PFSK-1 (cell line): Measurements from ENCODE around the gene SMARCC1.

Experiments used
- FOXP2 ChIP-seq: optimal IDR thresholded peaks from 2 replicates; pipeline ENCODE3; 2011; ENCODE audit warnings: borderline replicate concordance, control low read depth, inconsistent platforms; ENCODE audit not compliant: insufficient read depth; ENCODE audit errors: extremely low read length, extremely low read depth
- POLR2AphosphoS5 ChIP-seq: IDR thresholded peaks from 2 replicates; pipeline ENCODE4 v1.6.1; 2012; ENCODE audit warnings: low read depth, mild to moderate bottlenecking, control low read depth, low read length, moderate library complexity
- SIN3A ChIP-seq: IDR thresholded peaks from 2 replicates; pipeline ENCODE4 v1.6.1; 2012; ENCODE audit warnings: mild to moderate bottlenecking, low read length, moderate library complexity, borderline replicate concordance; ENCODE audit not compliant: insufficient read depth
- TAF1 ChIP-seq: IDR thresholded peaks from 2 replicates; pipeline ENCODE4 v1.6.1; 2012; ENCODE audit warnings: low read length, control low read depth, borderline replicate concordance; ENCODE audit not compliant: insufficient read depth
- TF ChIP-seq, protein P1 (sequence below), 2 experiments: IDR thresholded peaks; 2 replicates each; pipeline versions ENCODE4 v1.6.1 to v1.8.0; 2011 to 2012; ENCODE audit warnings: low read depth in 2 of 2, low read length in 2 of 2, control low read depth in 1 of 2, inconsistent platforms in 1 of 2, mild to moderate bottlenecking in 1 of 2, moderate library complexity in 1 of 2; ENCODE audit not compliant: insufficient read depth in 1 of 2

SMARCC1 gene

GRCh38 chr3:47622671-47623461 lies 158.8 kb downstream of the SMARCC1 start:
- TF ChIP-seq POLR2AphosphoS5 (no peak), FOXP2 (no peak), TAF1 (no peak), SIN3A (no peak)
- TF ChIP-seq, protein P1, sequence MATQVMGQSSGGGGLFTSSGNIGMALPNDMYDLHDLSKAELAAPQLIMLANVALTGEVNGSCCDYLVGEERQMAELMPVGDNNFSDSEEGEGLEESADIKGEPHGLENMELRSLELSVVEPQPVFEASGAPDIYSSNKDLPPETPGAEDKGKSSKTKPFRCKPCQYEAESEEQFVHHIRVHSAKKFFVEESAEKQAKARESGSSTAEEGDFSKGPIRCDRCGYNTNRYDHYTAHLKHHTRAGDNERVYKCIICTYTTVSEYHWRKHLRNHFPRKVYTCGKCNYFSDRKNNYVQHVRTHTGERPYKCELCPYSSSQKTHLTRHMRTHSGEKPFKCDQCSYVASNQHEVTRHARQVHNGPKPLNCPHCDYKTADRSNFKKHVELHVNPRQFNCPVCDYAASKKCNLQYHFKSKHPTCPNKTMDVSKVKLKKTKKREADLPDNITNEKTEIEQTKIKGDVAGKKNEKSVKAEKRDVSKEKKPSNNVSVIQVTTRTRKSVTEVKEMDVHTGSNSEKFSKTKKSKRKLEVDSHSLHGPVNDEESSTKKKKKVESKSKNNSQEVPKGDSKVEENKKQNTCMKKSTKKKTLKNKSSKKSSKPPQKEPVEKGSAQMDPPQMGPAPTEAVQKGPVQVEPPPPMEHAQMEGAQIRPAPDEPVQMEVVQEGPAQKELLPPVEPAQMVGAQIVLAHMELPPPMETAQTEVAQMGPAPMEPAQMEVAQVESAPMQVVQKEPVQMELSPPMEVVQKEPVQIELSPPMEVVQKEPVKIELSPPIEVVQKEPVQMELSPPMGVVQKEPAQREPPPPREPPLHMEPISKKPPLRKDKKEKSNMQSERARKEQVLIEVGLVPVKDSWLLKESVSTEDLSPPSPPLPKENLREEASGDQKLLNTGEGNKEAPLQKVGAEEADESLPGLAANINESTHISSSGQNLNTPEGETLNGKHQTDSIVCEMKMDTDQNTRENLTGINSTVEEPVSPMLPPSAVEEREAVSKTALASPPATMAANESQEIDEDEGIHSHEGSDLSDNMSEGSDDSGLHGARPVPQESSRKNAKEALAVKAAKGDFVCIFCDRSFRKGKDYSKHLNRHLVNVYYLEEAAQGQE (IDR thresholded peaks at IDR 0.05; ENCODE audit: insufficient read depth in 1 of 2, low read depth in 2 of 2, low read length in 2 of 2) = no peak

DNA sequence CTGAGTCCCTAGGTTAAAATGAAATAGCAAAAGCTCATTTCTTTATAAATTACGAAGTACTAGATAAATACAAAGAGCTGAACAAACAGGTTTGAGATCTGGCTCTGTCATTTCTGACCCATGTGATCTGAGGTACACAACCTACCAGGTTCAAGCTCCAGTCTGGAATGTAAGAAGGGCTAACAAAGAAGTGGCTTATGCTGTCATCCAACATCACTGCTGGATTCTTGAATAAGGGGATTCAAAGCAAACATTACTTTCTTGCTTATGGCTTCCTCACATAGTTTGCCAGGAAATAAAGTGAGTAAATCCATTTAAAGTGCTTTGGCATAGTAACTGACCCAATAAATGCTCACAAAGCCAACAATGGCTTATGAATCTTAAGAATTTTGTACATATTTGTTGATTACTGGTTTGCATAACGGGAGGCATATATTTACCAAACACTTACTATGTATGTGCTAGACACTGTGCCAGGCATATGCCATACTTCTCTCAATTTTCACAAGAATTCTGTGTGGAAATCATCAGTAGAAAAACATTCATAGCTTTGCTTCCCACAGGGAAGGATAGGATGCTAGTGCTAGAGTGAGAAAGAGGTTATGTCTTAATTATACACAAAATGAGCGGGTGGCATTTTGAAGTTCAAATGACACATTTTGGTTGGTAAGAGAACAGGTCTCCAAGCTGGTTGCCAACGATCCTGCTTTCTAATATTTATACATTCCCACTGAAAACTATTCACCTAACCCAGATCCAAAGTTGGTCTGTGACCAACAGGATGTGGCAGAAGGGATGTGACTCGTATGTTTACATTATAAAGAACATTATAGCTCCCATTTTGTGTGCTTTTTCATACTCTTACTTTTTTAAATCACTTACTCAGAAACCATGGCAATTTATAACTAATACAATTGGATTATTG lies 164.3 kb downstream of the SMARCC1 start:
- TF ChIP-seq POLR2AphosphoS5 (no peak), FOXP2 (no peak), SIN3A (no peak), TAF1 (no peak)
- TF ChIP-seq, protein P1 (IDR thresholded peaks at IDR 0.05; ENCODE audit: insufficient read depth in 1 of 2, low read depth in 2 of 2, low read length in 2 of 2) = no peak

DNA sequence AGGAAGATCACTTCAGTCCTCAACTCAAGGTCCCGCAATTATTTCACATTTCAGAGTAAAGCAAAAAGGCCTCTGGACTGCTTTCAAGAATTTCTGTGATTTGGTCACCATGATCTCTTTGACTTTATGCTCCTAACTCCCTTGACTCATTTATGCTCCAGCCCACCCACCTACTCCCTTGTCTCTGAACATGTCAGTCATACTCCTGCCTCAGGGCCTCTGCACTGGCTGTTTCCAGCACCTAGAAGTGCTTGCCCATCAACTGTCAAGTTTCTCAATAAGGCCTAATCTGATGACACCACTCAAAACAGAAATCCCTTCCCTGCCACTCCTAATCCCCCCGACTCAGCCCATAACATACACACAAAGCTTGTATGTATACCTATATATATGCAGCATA lies 166.9 kb downstream of the SMARCC1 start:
- TF ChIP-seq SIN3A = no peak
- no peak for TF ChIP-seq TAF1
- TF ChIP-seq POLR2AphosphoS5 = no peak
- no peak for TF ChIP-seq FOXP2
- TF ChIP-seq, protein P1 (IDR thresholded peaks at IDR 0.05; ENCODE audit: insufficient read depth in 1 of 2, low read depth in 2 of 2, low read length in 2 of 2) = no peak

- TF ChIP-seq SIN3A (no peak), POLR2AphosphoS5 (no peak), TAF1 (no peak), FOXP2 (no peak)
- TF ChIP-seq, protein P1 (IDR thresholded peaks at IDR 0.05; ENCODE audit: insufficient read depth in 1 of 2, low read depth in 2 of 2, low read length in 2 of 2) = no peak
These were observed 168.0 kb downstream of the SMARCC1 start for GRCh38 chr3:47613722-47614121.
